G401 (cell line): ENCODE data around the gene PEMT. TPM values are rescaled to one million over a fixed set of nuclear protein-coding genes. Genes with fewer than 3 reads are reported as not detected.

Experiments used
- DNase-seq: peaks from one replicate; pipeline ENCODE4 v3.0.0-alpha.2; 2015; ENCODE audit warnings: low spot score
- in situ Hi-C: cut with HindIII; loops from 2 replicates; pipeline ENCODE4 v1.10.0; 2016; ENCODE audit warnings: low sequenced_read_pairs, mixed read lengths
- total RNA-seq: library from RNA; depleted of rRNA; stranded (reverse); fragments of >200 nt; shearing (Covaris generic); gene quantifications from 2 replicates; pipeline ENCODE4 v1.2.3, GENCODE V29; 2014

Gene PEMT
- total RNA-seq, 1 experiment from 2014 or later = 43.1 TPM

DNA sequence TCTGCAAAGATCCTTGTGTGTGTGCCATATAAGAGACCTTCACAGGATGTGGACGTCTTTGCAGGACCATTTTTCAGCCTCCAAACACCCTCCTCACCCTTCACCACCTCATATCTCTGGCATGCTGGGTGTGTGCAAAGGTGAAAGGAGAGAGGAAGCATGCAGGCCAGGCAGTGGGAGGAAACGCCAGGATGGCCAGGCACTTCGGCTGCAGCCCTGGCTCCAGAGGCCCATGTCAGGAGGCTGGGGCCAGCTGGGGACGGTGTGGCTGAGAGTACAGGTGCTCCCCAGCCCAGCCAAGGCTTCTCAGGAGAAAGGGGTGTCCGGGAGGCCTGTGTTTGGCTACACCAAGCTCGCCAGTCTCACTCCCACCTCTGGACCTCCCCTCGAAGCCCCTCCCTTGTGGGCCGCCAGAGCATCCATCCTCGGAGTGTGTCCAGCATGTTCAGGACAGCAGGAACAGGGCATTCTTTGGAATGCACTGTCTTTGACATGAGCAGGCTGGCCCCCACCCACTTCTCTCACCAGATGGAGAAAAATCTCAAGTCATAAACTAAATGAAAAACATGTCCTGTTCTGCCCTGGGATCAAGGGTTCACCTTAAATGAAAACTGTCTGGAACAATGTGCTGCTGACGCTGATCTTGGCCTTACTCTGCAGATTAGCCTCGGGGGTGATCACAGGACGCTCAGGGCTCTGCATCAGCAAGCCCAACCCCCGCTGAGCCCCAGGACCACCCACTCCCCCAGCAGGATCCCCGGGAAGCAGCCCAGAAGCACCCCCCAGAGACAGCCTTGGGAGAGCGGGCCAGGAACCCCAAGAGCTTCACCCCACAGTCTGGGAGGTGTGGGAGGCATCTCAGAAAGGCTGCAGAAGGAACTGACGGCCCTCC, 15.9 kb downstream of the PEMT start:
- DNase-seq = no peak
- in situ Hi-C loops = no loop called here

GRCh38 chr17:17573912-17574311, 17.6 kb downstream of the PEMT start:
- no peak for DNase-seq
- in situ Hi-C loops = no loop called here

GRCh38 chr17:17572010-17572785, 19.3 kb downstream of the PEMT start:
- in situ Hi-C loops = no loop called here
- DNase-seq = no peak

DNA sequence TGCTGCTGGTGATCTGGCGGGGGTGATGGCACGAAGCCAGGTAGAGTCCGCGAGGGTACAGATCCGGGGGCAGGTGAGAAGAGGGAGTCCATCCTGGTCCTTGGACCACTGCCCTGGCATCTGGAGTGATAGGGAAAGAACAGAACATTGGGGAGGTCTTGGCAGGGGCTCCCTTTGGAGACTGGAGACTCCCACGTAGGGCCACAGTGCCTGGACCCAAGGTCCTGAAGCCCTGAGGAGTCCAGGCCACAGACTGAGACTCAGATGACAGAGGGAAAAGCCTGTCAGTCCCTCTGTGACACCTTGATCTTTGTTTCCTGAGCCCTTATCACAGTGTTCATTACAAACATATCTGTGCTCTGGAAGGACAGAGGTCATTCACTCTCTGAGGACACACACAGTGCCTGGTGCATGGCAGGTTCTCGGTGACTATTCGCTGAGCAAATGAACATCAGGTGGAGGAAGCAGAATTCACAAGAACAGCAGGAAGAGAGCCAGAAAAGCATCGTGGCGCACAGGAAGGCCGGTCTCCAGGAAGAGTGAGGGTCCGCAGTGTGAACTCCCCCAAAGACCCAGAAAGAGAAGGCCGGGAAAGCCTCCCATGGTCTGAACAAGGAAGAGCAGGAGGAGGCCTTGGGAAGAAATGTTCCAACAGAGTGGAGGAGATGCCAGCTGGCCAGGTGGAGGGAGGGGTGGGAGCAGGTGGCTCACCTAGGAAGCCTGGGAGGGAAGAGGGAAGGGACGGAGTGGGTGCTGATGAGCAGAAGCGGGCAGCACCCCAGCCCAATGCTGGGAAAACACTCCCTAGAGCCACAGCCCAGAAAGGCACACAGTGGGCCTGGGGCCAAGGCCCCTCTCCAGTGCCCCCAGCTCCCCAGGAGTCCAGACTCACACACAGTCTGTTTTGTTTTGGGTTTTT, 20.5 kb downstream of the PEMT start:
- DNase-seq = peak; percentile 59
- in situ Hi-C loops = no loop called here

DNA sequence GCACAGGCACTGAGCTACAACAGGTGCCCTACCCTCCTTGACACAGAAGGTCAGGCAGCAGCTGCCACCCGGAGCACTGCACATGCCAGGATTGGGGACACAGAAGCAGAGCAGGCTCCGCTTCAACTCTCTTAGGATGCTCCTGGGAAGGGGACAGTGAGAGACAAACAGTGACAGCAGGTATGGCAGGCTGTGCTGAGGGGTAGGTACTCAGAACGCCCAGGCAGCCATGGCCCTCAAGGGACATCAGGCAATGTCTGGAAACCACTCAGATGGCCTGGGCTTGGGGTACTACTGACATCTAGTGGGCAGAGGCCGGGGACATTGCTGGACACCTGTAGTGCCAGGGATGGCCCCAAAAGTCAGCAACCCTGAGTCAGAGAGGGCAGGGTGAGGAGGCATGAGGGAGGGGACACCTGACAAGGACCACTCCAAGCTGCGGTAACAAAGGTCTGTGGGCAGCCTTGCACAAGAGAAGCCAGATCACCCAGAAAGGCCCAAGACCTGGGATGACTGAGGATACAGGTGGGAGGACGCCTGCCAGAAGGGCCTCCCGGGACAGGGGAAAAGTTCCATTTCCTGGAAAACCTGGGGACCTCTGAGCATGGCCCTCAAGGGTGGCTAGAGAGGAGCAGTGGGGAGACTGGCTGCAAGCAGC, 21.2 kb downstream of the PEMT start:
- in situ Hi-C loops = no loop called here

GRCh38 chr17:17569691-17570090, 21.8 kb downstream of the PEMT start:
- DNase-seq = no peak
- in situ Hi-C loops = no loop called here

More for the DNA sequence above, 21.2 kb downstream of the PEMT start:
- peak; percentile 82 for DNase-seq

GRCh38 chr17:17568772-17569195, 22.7 kb downstream of the PEMT start:
- DNase-seq = peak; percentile 46
- in situ Hi-C loops = no loop called here

DNA sequence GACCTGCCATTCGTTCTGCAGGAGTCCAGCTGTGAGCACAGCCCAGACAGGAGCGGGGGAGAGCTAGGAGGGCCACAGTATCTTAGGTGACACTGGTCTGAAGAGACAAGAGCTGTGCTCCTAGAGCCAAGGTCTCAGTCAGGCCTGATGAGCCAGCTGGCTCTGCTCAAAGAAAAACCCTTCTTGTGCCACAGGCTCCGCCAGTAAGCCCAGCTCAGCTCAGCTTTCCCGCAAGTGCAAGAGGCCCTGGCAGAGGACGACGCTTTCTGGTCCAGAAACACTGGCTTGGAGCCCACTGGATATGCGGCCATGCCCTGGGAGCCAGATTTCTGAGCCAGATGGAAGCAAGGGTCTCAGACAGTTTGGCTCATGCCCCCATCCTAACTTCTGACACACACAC, 23.9 kb downstream of the PEMT start:
- in situ Hi-C loops = no loop called here
- peak; percentile 96 for DNase-seq

DNA sequence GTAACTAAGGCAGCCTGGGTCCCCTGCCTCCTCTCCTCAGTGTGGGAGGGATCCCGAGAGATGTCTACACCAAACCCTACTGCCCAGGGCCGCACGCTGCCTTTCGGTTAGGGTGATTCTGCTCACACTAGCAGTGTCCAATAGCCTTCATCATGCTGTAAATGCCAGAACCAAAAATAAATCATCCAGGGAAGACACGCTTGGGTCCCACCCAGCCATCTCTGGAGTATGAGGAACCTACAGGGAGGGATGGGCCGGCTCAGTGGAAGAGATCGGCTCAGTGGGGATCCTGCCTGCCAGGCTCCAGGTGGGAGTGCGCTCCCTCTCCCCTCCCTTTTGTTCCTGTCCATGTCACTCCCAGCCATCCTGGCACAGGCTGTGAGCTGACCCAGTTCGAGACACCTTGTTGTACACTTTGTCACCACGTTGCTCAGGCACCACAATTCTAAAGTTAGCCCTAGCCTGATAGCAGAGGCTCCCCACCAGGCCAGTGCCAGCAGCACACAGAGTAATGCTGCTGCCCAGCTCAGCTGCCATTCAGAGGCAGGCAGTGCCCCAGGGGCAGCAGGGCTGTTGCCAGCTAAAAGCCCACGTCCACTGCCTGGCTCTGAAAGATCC, 24.5 kb downstream of the PEMT start:
- DNase-seq = peak; percentile 89
- in situ Hi-C loops = no loop called here

DNA sequence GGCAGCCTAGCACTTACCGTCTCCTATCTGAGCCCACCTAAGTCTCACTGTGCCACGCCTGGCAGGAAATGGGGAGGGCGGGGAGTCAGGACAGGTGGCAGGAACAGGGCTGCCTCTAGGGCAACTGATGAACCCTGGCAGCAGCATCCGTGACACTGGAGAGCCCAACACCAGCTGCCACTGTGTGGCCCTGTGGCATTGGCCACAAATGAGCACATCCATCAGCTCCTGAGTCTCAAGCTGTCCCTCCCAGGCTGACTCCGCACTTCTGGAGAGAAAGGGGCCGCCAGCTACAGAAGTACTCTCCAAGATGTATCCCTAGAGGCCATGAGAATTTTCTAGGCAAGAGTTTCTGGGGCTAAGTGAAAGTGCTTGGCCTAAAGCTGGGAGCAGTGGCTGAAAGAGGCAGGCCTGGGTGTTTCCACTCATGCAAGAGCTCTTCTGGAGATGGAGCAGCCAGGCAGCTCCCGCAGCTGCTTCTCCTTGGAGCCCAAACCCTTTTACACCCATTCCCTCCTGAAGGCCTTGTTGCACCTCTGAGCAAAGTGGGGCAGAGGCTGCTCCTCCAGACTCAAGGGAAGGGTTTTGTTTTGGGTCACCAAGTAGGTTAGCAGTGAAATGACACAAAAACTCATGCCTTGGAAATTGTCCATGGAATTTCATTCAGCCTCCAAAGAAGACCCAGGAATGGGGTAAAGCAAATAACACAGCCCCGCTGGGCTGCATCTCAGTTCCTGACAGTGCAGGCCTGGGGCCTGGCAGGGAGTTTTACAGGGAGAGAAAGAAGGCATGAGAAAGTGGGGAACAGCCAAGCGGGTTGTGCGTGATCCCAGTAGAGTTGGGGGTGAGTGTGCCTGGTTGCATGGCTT, 25.8 kb downstream of the PEMT start:
- no peak for DNase-seq
- in situ Hi-C loops = no loop called here

DNA sequence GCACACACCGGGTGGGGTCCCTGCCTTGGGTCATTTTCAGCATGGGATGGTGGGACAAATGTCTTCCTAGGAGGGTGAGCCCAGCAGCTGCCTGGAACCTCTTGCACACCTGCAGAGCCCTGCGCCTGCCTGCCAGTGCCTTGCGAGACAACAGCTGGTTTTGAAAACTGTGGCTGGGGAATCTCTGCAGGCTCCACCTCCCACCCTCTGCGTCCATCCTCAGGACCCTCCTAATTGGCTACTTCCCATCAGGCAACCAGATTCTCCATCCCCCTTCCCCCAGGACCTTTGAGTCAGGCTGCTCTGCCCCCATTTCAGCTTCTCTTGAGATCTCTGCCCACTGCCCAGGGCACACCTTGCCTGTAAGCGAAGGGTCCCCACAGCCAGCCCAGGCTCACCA, 26.6 kb downstream of the PEMT start:
- in situ Hi-C loops = no loop called here
- no peak for DNase-seq

- no peak for DNase-seq
- in situ Hi-C loops = no loop called here
Observed at GRCh38 chr17:17564323-17564722, 27.2 kb downstream of the PEMT start.

- DNase-seq = no peak
- in situ Hi-C loops = no loop called here
Observed at GRCh38 chr17:17563530-17563929, 28.0 kb downstream of the PEMT start.

DNA sequence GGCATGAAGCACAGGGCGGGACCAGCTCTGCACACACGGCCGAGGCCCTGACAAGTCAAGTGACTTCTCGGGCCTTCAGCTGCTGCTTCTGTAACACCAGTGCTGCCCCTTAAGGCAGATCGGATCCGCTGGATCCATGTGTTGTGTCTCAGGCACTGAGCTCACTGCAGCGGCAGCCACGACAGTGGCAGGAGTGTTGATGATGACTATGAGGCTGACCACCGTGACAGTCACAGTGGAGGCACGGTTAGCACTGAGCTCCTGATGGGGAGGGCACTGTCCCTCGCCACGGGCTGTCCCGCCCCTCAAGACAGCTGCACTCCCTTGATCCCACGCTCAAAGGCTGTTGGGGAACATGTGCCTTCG, 29.4 kb downstream of the PEMT start:
- in situ Hi-C loops = no loop called here
- no peak for DNase-seq

GRCh38 chr17:17561408-17562145, 29.9 kb downstream of the PEMT start:
- DNase-seq = no peak
- in situ Hi-C loops = no loop called here

- DNase-seq = no peak
Observed at GRCh38 chr17:17560975-17561374, 30.5 kb downstream of the PEMT start.

DNA sequence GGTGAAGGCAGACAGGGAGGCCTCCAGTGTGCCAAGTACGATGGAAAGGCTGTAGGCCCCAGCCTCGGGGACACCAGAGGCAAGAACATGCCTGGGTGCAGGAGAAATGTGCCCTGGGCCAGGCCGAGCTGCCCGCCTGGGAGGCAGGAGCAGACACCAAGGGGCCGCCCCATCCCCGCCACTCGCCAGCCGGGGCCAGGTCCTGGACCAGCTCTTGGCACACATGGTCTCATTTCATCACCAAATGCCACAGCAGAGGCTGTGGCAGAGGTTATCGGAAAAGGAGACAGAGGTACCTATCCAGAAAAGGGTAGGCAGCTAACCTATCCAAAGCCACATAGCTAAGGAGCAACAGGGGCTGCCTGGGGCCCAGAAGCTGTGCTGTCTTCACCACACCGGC, 31.3 kb downstream of the PEMT start:
- in situ Hi-C loops = no loop called here
- DNase-seq = no peak

More at GRCh38 chr17:17560975-17561374, 30.5 kb downstream of the PEMT start:
- in situ Hi-C loops = no loop called here
